ENCODE data around the gene DOCK11.
"Not testable (repeated sequence)": the region's sequence is repeated elsewhere in the genome, so short reads cannot be mapped to it uniquely, and the experiment has no call there.

The DOCK11 gene

DNA sequence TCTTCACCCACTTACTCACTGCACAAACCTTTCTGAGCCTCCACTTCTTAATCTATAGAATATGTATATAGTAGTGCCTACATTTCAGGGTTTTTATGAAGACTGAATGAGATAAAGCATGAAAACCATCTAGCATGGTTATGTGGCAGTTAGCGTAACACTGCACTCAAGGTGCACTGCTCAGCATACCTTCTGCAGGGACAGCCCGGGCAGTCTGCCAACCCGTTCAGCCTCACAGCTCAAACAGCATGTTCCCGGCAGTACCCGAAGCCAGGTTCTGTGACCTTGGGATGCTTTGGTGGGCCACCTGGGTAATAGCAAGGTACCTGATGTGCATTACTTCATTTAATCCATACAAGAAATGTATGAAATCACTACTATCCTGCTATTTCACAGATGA, 81.4 kb downstream of the DOCK11 start:
- DNase-seq: no peak

DNA sequence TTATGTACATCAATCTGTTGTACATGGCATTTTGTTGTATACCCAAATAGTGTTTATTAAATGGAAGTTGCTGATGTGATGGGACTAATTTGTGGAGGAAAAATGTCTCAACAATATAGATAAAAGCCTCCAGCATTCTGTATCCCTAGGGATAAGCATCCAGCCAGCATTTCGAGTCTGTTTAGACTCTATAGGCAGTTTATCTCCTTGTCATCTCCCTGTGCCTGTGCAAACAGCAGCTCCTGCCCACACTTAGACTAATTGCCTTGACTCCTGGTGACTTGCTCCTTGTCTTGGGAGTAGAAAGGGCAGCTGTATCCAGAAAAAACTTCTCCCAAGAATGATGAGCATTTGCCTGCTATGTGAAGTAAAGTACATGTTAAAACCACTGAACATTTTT, 83.8 kb downstream of the DOCK11 start:
- no peak for DNase-seq

DNA sequence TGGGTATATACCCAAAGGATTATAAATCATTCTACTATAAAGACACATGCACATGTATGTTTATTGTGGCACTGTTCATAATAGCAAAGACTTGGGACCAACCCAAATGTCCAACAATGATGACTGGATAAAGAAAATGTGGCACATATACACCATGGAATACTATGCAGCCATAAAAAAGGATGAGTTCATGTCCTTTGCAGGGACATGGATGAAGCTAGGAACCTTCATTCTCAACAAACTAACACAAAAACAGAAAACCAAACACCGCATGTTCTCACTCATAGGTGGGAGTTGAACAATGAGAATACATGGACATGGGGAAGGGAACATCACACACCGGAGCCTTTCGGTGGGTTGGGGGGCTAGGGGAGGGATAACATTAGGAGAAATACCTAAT, 87.3 kb downstream of the DOCK11 start:
- DNase-seq: not testable (repeated sequence)

DNA sequence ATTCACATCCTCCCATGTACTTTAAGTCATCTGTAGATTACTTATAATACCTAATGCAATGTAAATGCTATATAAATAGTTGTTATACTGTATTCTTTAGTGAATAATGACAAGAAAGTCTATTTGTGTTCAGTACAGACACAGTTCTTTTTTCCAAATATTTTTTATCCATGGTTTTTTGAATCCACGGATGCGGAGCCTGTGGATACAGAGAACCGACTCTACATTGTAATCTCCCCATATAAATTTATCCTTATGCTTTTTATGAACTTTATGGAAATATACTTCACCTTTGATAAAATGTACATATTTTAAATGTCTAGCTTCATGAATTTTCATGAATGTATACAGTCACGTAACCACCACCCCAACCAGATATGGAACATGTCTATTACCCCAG, 88.2 kb downstream of the DOCK11 start:
- DNase-seq: no peak

DNA sequence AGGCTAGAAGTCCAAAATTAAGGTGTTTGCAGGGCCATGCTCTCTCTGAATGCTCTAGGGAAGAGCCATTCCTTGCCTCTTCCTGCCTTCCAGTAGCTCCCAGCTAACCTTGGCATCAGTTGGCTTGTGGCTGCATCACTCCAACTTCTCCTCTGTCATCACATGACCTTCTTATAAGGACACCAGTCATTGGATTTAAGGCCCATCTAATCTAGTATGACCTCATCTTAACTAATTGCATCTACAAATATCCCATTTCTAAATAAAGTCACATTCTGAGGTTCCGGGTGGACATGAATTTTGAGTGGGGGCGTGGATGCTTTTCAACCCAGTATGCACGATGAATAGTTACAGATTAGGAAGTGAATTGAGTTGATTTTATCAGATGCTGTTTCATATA, 89.7 kb downstream of the DOCK11 start:
- no peak for DNase-seq

DNA sequence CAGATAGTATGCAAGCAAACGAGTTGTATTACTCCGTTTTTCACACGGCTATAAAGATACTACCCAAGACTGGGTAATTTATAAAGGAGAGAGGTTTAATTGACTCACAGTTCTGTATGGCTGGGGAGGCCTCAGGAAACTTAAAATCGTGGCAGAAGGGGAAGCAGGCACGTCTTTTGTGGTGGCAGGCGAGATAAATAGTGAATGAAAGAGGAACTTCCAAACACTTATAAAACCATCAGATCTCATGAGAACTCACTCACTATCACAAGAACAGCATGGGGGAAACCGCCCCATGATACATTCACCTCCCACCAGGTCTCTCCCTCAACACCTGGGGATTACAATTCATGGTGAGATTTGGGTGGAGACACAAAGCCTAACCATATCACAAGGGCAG, 90.6 kb downstream of the DOCK11 start:
- DNase-seq: not testable (repeated sequence)

DNA sequence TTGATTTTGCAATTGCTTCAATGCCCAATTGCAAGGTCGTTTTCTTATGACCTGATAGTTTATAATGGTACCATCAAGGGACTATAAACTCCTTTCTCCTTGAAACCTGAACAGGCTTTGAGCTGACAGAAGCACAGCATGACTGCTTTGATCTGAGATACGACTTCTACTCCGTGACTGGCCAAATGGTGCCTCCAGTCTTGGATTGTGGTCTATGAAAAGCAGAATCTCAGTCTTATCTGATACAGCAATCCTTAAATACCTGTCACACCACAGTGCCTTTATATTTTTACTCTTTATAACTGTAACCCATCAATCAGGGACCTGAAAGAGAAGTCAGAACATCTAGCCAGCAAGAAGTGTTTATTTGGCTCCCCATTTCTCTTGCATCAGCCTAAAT, 93.1 kb downstream of the DOCK11 start:
- no peak for DNase-seq

DNA sequence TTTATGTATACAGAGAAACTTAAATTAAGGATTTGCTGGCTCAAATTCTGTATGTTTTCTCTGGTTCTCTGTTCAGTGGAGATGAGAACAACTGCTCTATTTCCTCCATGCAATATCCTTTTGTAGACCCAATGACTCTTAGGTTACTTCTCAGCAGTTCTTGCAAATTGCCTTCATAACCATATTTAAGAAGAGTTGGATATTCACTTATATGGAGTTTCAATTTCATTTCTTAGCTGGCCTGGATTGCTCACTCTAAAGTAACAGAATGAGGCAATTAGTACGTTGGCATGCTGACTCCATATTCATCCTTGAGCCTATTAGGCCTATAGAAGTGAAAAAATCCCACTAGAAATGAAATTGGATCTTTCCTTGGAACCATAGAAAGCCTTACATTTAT, 93.6 kb downstream of the DOCK11 start:
- DNase-seq: no peak

DNA sequence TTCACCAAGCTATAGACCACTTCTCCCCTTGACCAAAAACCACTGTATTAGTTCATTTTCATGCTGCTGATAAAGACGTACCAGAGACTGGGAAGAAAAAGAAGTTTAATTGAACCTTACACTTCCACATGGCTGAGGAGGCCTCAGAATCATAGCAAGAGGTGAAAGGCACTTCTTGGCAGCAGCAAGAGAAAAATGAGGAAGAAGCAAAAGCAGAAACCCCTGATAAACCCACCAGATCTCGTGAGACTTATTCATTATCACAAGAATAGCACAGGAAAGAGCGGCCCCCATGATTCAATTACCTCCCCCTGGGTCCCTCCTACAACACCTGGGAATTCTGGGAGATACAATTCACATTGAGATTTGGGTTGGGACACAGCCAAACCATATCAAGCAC, 97.8 kb downstream of the DOCK11 start:
- DNase-seq: no peak

DNA sequence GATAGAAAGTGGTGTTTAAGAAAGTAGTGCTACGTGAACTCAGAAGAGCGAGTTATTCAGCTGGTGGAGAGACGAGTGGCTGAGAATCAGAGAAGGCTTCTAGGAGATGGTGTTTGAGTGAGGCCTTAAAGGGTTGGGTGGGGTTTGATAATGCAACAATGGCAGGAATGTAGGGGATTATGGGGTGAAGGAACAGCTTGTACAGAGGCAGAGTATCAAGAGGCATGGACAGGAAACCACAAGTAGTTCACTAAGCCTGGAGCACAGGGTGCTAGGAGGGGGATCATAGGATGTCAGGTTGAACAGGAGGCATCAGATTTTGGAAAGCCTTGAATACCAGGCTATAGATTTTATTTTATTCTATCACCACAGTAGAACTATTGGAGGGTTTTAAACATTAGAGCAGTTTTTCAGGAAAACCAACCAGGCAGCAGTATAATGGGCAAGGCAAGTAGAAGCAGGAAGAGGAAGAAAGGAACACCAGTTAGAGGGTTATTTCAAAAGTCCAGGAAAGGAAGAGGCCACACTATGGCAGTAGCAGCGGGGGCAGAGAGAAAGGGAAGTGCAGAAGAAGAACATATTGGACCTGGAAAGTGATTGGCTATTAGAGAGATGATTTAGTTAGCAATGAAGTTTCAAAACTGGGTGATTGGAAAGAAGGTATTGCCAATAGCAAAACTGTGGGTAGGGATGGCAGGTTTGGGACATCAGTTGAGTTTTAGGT, 99.2 kb downstream of the DOCK11 start:
- DNase-seq: no peak

DNA sequence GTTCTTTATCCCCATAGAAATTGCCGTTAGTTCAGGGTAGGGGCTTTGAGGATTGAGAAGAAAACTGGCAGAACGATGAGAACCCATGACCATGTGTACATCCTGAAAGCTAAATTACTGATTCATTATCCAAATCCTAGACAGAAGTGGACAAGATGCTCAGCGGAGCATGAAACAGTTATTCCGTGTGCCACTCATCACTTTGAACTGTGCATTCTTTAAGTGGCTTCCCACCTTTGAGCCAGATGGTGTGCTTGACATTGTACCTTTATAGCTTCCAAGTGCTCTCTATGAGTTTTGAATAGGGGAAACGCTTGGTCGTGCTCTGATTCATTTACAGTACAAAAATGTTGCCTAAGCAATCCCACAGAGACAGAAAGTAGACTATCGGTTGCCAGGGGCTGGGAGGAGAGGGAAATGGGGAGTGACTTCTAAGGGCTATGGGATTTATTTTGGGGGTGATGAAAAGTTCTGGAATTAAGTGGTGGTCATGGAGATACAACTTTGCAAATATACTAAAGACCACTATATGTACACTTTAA, 100.0 kb downstream of the DOCK11 start:
- no peak for DNase-seq

DNA sequence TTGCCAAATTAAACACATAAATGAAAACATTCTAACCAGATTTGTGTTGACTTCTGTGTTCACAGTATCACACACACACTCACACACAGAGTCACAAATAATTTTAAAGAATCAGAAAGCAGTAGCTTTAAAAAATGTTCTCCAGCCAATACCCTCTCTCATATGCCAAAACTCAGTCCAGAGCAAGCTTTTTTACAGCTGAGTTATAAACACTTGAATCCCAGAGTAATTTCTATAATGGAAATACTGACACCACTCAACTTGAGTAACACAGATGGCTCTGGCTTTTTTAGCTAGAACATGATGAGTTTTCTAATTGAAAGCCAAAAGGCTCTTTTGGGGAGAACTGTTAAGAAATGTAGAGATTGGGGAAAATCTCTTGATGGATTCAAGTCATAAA, 100.8 kb downstream of the DOCK11 start:
- no peak for DNase-seq

DNA sequence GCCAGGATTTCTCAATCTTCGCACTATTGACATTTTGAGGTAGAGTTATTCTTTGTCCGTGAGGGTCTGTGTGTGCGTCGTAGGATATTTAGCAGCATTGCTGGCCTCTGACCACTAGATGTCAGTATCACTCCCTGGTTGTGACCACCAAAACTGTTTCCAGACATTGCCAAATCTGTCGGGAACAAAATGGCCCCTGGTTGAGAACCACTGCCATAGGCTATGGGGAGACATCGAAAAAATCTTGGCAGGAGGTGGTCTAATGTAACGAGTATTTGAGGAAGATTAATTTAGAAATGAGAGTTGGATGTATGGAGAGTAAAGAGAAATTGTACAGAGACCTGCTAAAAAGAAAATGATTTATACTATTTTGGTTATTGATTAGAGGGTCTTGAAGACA, 108.4 kb downstream of the DOCK11 start:
- peak; percentile 2 for DNase-seq

DNA sequence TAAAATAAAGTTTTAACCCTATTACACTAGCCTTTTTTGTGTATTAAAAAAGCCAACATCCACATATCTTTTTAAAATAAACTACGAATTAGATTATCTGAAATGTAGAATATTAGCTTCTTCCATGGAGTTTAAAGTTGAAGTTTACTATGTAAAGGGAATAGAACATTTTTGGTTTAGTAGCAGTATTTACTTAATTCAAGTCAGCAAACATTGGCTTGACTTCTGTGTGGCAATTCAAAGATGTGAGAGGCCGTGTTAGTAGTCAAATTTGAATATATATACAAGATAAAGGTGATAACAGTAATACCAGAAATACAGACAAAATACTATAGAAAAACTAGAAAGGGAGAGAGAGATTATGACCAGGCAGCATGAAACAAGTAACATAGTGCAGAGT, 116.7 kb downstream of the DOCK11 start:
- no peak for DNase-seq

DNA sequence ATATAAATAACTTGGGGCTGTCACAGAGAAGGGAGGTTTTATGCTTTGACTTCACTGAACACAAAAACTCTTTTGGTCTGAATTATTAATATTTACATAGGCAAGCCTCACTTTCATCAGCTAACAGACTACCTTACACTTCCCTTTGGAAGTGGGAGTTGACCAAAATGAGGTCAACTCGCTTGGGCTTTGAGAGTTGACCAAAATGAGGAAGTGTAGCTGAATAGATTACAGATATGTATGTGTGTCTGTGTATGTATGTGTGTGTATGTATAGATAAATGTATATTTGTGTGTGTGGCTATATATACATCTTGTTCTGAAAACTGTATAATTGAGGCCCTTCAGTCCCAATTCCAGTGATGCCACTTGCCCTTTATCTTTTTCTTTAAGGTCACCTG, 118.5 kb downstream of the DOCK11 start:
- DNase-seq: no peak

DNA sequence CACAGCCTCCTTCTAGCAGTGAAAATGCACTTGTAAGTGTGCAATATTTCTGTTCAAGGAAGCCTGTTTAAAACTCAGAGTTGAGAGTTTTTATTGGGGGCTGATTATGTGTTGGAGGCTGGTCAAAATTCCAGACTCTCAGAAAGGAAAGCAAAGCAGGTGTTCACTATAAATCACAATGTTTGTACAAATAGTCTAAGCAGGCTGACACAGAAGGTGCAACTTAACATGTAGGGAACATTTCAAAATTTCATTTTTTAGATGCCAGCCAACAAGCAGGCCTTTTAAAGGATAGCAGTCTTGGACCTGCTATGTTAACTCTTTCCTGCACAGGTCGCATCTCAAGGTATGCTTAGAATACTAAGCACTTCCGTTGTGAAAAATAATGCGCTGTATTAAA, 119.5 kb downstream of the DOCK11 start:
- DNase-seq: no peak

DNA sequence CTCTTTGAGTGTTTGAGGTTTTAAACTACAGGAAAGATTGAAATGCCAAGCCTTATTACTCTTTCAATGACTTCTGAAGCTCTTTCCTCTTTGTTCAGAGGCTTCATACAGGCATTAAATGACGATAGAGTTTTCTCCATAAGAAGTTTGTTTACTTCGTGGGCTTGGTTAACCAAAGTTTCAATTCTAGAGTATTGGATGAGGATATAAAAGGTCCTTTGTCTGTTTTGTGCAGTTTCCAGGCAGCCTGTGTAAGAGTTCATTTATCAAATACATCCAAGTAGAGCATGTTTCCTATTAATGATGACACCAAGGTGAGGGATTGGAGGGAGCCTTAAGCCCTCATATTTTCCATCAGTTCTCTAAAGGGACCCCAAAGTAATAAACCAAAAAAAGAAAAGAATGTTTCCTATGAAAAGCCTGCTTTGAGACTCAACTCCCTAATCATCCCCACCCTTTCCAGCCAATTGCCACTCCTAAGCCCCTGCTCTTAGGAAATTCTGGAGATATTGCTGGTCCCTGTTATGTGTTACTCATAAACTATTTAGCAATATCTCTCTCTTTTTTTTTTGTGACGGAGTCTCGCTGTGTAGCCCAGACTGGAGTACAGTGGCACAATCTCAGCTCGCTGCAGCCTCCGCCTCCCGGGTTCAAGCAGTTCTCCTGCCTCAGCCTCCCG, 125.6 kb downstream of the DOCK11 start:
- no peak for DNase-seq

DNA sequence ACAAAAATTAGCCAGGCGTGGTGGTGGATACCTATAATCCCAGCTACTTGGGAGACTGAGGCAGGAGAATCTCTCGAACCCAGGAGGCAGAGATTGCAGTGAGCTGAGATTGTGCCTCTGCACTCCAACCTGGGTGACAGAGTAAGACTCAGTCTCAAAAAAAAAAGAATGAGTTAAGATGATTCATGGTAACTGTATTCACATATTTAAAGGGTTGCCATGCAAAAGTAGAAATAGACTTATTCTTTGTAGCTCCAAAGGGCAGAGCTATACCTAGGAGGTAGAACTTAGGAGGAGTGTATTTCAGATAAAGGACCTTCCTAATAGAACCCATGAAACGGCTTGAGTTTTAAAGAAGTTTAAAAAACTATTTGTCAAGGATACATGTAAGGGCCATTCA, 127.4 kb downstream of the DOCK11 start:
- no peak for DNase-seq

DNA sequence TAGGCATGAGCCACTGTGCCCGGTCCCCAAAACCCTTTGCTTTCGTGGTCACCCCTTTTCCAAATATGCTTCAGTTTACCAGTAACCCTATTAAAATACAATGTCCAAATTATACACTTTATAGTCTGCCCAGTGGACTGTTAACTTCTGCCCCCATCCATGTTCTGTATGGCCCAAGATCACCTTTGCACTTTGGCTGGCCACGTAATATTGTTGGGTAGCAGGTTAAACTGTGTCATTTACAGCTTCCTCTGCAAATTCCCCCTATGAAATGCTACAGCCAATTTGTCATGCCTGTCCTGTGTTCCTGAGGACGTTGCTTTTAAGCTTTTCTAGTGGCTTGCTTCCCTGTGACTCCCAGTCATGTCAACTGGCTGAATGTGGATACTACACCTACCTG, 130.7 kb downstream of the DOCK11 start:
- DNase-seq: no peak

DNA sequence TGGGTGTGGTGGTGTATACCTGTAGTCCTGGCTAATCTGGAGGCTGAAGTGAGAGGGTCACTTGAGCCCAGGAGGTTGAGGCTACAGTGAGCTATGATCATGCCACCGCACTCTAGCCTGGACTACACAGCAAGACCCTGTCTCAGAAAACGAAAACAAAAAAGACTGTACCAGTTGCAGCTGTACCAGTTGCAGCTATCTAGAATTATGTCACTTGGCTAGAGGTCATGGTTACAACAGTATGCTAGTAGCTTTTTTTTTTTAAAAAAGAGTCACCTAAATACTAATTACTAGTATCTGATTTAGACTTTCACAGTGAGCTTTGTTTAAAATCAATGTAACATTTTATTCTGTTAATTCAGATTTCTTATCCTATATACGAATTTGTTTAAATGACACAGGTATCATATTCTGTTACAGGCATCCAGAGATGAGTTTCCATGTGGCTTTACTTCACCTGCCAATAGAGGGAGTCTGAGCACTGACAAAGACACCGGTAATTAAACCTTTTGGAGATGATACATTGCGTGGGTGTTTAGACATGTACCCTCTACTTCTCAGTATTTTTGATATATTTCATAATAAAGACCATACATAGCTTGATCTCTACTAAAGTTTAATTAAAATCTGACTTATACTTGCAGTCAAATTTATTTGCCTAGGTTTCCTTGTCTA, 131.6 kb downstream of the DOCK11 start:
- no peak for DNase-seq

DNA sequence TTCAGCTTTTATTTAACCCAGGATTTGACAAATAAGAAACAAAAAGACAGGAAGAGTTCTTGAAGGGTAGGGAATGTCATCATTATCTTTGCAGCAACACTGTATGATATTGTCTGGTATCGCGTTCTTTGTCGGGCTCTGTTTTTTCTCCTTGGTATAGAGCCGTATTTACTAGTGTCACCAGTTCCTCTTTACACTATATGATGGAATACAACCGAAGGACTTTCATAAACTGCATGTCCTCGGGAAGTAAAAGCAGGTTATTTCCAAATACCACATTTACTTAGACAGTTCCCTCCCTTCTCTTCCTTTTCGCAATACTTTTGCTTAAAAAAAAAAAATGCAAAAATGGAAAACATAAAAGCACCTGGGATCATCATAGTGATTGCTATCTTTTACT, 135.2 kb downstream of the DOCK11 start:
- no peak for DNase-seq

DNA sequence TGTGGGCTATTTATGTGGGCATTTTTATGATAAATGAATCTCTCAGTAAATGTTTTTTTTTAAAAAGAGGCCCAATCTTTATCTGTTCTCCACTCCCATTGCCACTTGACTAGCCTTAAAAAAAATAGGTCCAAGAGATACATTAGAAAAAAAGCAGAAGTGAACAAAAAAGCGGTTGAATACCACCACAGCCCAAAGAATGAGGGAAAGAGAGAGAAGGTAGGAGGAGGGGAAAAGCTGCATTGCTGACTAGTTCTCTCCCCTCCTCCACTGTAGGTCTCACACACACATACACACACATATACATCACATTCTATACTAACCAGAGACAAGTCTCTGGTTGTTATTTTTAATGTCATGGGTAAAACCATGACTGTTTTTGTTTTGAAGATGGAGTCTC, 136.0 kb downstream of the DOCK11 start:
- no peak for DNase-seq

DNA sequence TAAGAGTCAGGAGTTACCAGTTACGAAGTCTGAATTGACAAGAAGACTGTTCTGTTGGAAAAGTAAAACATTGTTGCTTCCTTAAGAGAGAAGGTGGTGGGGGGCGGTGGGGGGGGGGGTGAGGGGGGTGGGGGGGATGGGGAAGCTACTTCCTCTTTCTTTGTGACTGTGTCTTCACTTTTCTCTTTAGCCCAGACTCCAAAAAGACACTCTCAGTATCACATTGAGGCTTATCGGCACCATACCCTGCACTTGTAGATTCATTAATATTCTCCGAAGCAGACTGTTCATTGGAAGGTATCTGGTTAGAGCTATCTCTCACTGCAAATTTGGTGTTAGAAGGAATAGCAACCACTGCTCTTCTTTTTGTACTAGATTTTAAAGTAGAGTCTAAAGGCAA, 137.2 kb downstream of the DOCK11 start:
- DNase-seq: no peak

DNA sequence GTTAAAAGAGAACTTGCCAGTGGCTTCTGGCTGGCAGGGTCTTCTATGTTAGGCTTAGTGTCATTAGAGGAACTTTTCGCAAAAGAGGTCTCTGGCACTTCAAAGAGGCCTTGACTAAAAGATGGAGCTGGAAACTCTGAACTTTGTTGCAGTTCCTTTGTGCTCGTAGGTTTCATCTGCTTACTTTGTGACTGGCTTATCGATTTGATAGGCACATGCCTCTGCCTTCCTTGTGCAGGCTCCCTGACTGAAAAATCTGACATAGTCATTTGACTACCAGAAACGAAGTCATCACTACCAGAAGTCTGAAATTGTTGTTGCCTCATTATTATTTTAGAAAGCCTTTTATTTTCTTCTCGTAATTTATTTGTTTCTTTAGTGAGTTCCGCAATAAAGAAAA, 137.9 kb downstream of the DOCK11 start:
- DNase-seq: no peak

Data from stimulated activated CD4-positive, alpha-beta T cell treated with anti-CD3 and anti-CD28 coated beads, Interleukin-4, amount 100 ng/mL, for 1 hour (primary cell).